Ramos (cell line): ENCODE measurements around the gene PIGR.

Source experiments
- in situ Hi-C: fragments of 300-500 bp; cut with MboI; formaldehyde crosslinking; loops from one replicate; pipeline ENCODE4 v1.14.3; 2022; ENCODE audit warnings: low sequenced_read_pairs; ENCODE audit not compliant: unreplicated experiment

The PIGR gene

DNA sequence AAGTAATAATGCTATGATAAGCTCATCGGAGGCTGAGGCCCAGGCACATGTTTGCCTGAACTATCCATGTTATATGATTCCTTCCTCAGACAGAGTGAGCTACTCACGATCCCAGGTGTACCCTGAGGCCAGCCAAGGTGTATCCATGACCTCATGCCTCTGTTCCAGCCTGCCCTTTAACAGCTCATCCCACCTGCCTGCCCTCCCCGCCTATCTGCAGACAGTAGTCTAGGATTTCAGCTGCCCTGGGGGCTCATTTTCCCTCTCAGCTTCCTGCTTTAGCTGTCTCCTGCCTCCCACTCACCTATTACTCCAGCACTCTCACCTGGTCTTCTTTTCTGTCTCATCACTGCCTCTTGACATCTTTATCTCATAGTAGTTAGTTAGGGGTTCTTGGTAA is 50.9 kb downstream of the PIGR start:
- in situ Hi-C loops, result no loop called here

DNA sequence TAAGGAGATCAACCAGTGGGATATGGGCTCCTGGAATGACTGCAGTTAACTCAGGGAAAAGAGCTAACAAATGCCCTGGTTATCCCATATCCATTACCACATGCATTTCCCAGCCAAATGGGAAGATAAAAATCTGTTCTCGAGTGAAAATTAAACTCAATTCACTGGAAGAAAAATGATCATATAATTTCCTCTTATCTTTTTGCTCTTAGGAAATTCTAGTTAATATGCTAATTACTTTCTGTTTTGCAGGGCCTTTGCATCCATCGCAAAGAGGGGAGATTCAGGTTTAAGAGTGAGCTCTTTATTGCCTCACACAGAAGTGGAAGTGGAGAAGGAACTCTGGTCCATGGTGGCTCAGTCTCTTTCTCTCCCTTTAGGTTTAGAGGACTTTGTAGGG is 52.9 kb downstream of the PIGR start:
- in situ Hi-C loops, result no loop called here

DNA sequence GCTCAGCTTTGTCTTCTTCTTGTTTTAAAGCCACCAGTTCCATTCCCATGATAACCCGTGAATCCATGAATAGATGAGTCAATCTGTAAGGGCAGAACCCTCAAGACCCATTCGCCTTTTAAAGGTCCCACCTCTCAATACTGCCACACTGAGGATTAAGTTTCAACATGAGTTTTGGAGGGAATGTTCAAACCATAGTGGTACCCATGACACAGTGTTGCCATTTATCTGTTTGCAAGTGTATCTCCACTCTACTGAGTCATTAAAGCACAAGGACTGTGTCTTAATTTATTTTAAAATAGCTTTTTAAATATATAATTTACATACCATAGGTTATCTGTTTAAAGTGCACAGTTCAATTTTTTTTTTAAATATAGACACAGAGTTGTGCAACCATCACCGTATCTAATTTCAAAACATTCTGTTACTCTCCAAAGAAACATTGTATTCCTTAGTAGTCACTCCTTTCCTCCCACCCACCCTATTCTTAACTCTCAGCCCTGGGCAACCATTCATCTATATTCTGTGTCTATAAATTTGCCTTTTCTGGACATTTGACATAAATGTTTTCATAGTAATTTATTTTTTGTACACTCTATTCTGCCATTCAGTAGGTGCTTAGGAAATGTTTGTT is 53.8 kb downstream of the PIGR start:
- in situ Hi-C loops, result no loop called here

DNA sequence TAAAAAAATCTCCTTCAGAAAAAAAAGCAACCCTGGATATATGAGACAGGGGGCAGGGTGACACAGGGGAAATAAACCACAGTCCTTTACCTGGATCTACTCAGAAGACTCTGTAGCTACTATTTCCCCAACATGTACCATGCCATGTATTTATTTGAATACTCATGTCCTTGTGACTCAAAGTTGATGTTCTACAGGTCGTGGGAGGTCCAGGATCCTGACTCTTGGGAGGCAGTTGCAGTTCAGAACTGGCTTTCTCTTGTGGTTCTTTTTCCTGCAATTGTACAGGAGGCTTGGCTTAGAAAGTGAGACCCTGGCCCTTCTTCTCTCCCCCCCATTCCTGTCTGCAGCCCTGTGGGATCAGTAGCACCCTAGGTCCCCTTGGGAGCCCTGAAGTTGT is 54.9 kb downstream of the PIGR start:
- in situ Hi-C loops, result no loop called here

DNA sequence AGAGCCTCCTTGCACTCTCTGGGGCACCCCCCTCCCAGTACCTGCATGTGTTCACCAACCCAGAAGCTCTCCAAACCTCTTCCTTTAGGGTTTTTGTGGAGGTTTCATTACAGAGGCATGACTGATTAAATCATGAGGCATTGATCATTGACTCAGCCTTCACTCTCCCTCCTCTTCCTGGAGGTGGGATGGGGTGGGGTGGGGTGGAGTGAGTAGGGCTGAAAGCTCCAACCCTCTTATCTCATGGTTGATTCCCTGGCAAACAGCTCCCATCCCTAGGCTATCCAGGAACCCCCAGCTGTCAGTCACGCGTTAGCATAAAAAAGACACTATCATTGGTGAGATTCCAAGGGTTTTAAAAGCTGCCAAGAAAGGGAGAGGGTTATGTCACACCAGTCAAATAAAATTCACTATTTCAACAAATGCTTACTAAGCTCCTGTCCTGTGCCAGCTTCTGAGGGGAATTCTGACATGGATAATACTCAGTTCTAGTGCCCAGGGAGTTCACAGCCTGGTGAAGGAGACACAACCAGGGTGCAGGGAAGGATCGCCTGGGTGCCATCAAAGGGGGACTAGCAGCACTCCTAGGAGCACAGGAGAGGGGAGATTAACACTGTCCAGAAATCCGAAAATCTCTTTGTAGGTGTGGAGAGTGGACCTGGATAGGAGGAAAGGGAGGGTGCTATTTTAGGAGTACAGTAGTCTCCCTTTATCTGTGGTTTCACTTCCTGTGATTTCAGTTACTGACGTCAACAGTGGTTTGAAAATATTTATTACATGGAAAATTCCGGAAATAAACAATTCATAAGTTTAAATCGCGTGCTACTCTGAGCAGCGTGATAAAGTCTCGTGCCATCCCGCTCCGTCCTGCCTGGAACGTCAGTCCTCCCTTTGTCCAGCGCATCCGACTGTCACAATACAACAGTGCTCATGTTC is 55.9 kb downstream of the PIGR start:
- in situ Hi-C loops, result no loop called here

DNA sequence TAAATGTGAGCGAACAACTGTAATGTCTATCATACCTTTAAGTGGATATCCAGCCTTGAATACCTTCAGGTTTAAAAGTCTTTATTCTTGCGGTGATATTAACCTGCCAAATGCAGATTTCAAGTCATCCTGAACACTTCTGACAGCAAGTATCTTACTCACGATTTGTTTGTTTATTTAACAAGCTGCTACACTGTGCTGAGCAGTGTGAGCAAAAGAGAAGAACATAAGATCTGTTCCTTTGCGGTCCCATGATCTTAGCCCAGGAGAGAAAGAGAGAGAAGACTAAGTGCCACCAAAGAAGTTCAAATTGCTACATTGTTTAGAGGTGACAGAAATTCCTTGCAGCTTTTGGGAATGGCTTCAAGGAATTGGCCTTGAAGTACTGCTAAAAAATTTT is 58.6 kb downstream of the PIGR start:
- in situ Hi-C loops, result no loop called here

DNA sequence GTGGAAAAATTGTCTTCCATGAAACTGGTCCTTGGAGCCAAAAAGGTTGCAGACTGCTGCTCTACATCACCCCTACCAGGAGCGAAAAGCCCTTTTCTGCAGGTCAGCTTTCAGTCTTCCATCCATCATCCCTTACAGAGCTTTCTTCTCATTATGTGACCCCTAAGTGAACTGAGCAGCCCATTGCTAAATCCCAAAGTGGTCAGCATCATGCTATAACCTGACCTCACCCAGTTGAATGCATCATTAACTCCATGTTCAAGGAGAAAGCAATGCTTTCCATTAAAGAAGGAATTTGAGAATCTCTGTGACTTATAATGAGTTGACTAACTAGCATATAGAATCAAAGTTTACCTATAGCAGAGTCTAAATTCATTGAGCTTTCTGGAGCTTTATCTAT is 59.4 kb downstream of the PIGR start:
- in situ Hi-C loops, result no loop called here

DNA sequence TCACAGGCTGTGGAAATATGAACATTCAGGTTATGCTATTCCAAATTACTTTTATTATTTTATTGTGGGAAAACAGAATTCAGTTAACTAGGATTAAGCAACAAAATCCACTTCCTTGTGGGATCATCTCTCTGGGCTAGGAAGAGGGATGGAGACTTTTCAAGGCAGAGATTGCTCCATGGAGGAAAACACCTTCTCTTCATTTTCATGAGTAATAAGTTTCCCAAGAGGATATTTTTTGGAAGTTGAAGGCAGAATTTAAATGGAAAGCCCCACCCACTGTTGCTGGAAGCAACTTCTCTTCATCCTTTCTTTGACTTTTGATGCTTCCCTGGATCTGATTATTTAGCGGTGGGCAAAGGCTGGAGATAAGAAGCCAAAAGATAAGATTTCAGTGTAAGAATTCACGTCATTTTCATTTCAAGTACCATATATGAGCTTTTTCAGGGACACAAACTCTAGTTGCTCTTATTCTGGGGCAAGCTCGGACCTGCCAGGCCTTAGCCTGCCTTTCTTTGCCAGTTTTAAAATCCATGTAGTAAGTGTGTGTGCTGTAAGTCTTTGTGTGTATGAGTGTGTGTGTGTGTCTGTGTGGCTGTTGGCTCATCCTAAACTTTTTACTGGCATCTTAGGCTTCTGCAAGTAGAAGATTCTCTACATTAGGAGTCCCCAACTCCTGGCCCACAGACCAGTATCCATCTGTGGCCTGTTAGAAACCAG is 60.8 kb downstream of the PIGR start:
- in situ Hi-C loops, result no loop called here

DNA sequence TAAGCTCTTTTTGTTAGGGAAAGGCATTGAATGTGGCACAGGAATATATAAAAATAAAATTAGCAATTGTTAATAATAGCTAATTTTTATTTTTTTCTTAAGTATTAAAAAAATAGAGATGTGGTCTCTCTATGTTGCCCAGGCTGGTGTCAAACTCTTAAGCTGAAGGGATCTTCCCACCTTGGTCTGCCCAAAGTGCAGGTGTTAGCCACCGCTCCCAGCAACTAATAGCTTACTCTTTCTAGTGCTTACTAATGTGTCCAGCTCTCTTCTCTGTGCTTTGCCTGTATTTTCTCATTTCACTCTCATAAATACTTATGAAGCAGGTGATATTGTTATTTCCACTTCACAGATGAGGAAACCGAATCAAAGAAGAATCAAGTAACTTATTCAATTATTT is 62.4 kb downstream of the PIGR start:
- in situ Hi-C loops, result no loop called here

DNA sequence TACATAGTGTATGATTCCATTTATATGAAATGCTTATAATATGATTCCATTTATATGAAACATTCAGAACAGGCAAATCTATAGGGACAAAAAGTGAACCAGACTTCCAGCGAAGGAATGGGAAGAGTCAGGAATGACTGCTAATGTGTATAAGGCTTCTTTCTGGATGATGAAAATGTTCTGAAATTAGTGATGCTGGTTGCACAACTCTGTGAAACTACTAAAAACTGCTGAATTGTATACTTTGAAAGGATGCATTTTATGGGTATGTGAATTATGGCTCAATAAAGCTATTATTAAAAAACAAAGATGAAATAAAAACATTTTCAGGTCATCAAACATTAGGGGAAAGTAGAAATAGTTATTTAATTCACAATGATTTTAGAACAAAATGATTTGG is 63.1 kb downstream of the PIGR start:
- in situ Hi-C loops, result no loop called here

DNA sequence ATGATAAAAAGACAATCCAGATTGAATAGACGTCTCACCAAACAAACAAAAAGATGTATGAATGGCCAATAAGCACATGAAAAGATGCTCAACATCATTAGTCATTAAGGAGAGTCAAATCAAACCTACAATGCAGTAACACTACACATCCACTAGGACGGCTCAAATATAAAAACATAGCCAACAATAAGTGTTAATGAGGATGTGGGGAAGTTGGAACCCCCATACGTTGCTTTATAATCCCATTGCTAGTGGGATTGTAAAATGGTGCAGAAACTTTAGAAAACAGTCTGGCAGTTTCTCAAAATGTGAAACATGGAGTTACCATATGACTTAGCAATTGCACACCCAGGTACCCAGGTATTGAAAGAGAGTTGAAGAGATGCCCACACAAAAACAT is 63.7 kb downstream of the PIGR start:
- in situ Hi-C loops, result no loop called here

DNA sequence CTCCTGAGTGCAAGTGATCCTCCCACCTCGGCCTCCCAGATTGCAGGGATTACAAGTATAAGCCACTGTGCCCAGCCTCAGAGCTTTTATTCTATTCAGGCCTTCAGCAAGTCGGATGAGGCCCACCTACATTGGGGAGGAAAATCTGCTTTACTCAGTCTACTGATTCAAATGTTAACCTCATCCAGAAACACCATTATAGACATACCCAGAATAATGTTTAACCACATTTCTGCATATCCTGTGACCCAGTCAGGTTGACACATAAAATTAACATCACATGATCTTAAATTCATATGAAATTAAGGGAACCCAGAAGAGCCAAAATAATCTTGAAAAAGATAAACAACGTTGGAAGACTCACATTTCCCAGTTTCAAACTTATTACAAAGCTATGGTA is 66.0 kb downstream of the PIGR start:
- in situ Hi-C loops, result no loop called here
